ENCODE data around the gene DCC. TPM values are rescaled to one million over a fixed set of nuclear protein-coding genes. Genes with fewer than 3 reads are reported as not detected.

DCC gene
- total and polyA plus RNA-seq, 9 of the 15 experiments (the other 6 are each of a cell fraction or from before 2014, with no cell fraction given), result not detected

GRCh38 chr18:53385889-53386288 lies 1045.9 kb downstream of the DCC start:
- Histone ChIP-seq H3K4me1 (replicated peaks in 1 of 2; ENCODE audit: control insufficient read depth in 2 of 2, insufficient read depth in 2 of 2, low read length in 2 of 2) (no peaks in the 10 kb centered on the region), H3K9me3 (replicated peaks; ENCODE audit: control insufficient read depth, insufficient read depth, low read depth, low read length) (no peaks in the 10 kb centered on the region), H3K4me3 (no peak overlapping the region), H3K9ac (ENCODE audit: insufficient read depth in 1 of 2, low read depth in 2 of 2, low read length in 2 of 2) (no peak overlapping the region), H3K9me1 (ENCODE audit: control insufficient read depth, insufficient read depth, low read length) (no peaks in the 10 kb centered on the region), H3K36me3 (ENCODE audit: control insufficient read depth, insufficient read depth, low read length) (no peaks in the 10 kb centered on the region), H3K79me2 (ENCODE audit: control insufficient read depth, insufficient read depth, low read length) (no peaks in the 10 kb centered on the region), H3K27ac (ENCODE audit: extremely low read depth, low read depth, low read length) (no peak overlapping the region), H3K27me3 (ENCODE audit: control insufficient read depth in 2 of 2, insufficient read depth in 2 of 2, low read length in 2 of 2) (no peaks in the 10 kb centered on the region), H4K20me1 (replicated peaks; ENCODE audit: control insufficient read depth, insufficient read depth, low read length) (no peaks in the 10 kb centered on the region), H3K4me2 (ENCODE audit: insufficient read depth, low read length) (no peak overlapping the region), H2AFZ (ENCODE audit: low read depth, low read length) (no peak overlapping the region)
- intact Hi-C loops (cut with micrococcal nuclease) (no loop called here), in situ Hi-C loops (cut with MboI) (no loop called here)
- TF ChIP-seq CTCF (IDR thresholded peaks at IDR 0.05 in 2 of 3, conservative IDR thresholded peaks at IDR 0.05 in 1 of 3; ENCODE audit: insufficient read depth in 2 of 3, low read depth in 1 of 3, low read length in 3 of 3) (no peak), ZC3H4 (CRISPR knock-in tag; IDR thresholded peaks at IDR 0.05; ENCODE audit: borderline replicate concordance) (no peak), NFE2L1 (tag; IDR thresholded peaks at IDR 0.05; ENCODE audit: borderline replicate concordance, low read depth) (no peak), DACH1 (IDR thresholded peaks at IDR 0.05; ENCODE audit: partially characterized antibody) (no peak)
- CTCF ChIA-PET (ENCODE audit: low intra/inter-chr PET ratio), result no interaction called here
- no peak for DNase-seq (ENCODE audit: extremely low read depth in 1 of 4, low spot score in 3 of 4)
- FAIRE-seq, result no peak
- 11% methylated on average over 3 of the region's 3 CpGs for WGBS (ENCODE audit: insufficient coverage, low coverage, missing lambda C conversion rate)
- no TSS peak for BruUV-seq (replicated peaks)
- POLR2A ChIA-PET, result no interaction called here
- ATAC-seq, result no peak

GRCh38 chr18:53387581-53387980 lies 1047.6 kb downstream of the DCC start:
- in situ Hi-C loops (cut with MboI), result no loop called here
- TF ChIP-seq MECOM (CRISPR knock-in tag; IDR thresholded peaks at IDR 0.05), result no peak
- no peak for TF ChIP-seq L3MBTL2 (IDR thresholded peaks at IDR 0.05)
- no peak for TF ChIP-seq IRF1 (CRISPR knock-in tag; IDR thresholded peaks at IDR 0.05; ENCODE audit: borderline replicate concordance)
- no peak for TF ChIP-seq ZNF280A (IDR thresholded peaks at IDR 0.05; ENCODE audit: low read depth, partially characterized antibody)
- no peak for TF ChIP-seq ZNF583 (CRISPR knock-in tag; IDR thresholded peaks at IDR 0.05)
- TF ChIP-seq CBFA2T2 (conservative IDR thresholded peaks at IDR 0.05), result no peak
- TF ChIP-seq JUNB (CRISPR knock-in tag; conservative IDR thresholded peaks at IDR 0.05), result no peak
- TF ChIP-seq ETV1 (tag; conservative IDR thresholded peaks at IDR 0.05; ENCODE audit: low read depth), result no peak

More at GRCh38 chr18:53387581-53387980, 1047.6 kb downstream of the DCC start:
- FAIRE-seq (no peak), DNase-seq (ENCODE audit: extremely low read depth in 1 of 4, low spot score in 3 of 4) (no peak), ATAC-seq (no peak)
- no peak overlapping the region for H3K4me3 ChIP-seq
- no TSS peak for BruUV-seq (replicated peaks)
- ChIA-PET CTCF (ENCODE audit: low intra/inter-chr PET ratio) (no interaction called here), POLR2A (no interaction called here)
- intact Hi-C loops (cut with micrococcal nuclease), result no loop called here
- no peak overlapping the region for H3K27ac ChIP-seq (ENCODE audit: extremely low read depth, low read depth, low read length)
- H3K9ac ChIP-seq (ENCODE audit: insufficient read depth in 1 of 2, low read depth in 2 of 2, low read length in 2 of 2), result no peak overlapping the region
- no peaks in the 10 kb centered on the region for H3K9me3 ChIP-seq (replicated peaks; ENCODE audit: control insufficient read depth, insufficient read depth, low read depth, low read length)
- H4K20me1 ChIP-seq (replicated peaks; ENCODE audit: control insufficient read depth, insufficient read depth, low read length), result no peaks in the 10 kb centered on the region
- no peaks in the 10 kb centered on the region for H3K36me3 ChIP-seq (ENCODE audit: control insufficient read depth, insufficient read depth, low read length)
- no peaks in the 10 kb centered on the region for H3K79me2 ChIP-seq (ENCODE audit: control insufficient read depth, insufficient read depth, low read length)
- H3K4me1 ChIP-seq (replicated peaks in 1 of 2; ENCODE audit: control insufficient read depth in 2 of 2, insufficient read depth in 2 of 2, low read length in 2 of 2), result no peaks in the 10 kb centered on the region
- no peak overlapping the region for H3K4me2 ChIP-seq (ENCODE audit: insufficient read depth, low read length)
- 0% methylated on average over 2 of the region's 3 CpGs for WGBS (ENCODE audit: insufficient coverage, low coverage, missing lambda C conversion rate)
- H3K9me1 ChIP-seq (ENCODE audit: control insufficient read depth, insufficient read depth, low read length), result no peaks in the 10 kb centered on the region
- H2AFZ ChIP-seq (ENCODE audit: low read depth, low read length), result no peak overlapping the region
- no peaks in the 10 kb centered on the region for H3K27me3 ChIP-seq (ENCODE audit: control insufficient read depth in 2 of 2, insufficient read depth in 2 of 2, low read length in 2 of 2)

All from K562 (cell line).